Colonic mucosa (tissue), 4 donors: ENCODE results near the gene CUX1. TPM values are rescaled to one million over a fixed set of nuclear protein-coding genes. Genes with fewer than 3 reads are reported as not detected.

ENCODE experiments used
- DNase-seq: peaks from one replicate; pipeline ENCODE4 v3.0.0-alpha.2; 2020
- H3K27ac ChIP-seq: fragments of 200-600 bp; one replicate; pipeline ENCODE4 v1.8.0; 2021
- H3K27me3 ChIP-seq: fragments of 200-600 bp; one replicate; pipeline ENCODE4 v1.8.0; 2021
- H3K36me3 ChIP-seq: fragments of 200-600 bp; one replicate; pipeline ENCODE4 v1.8.0; 2021
- H3K4me1 ChIP-seq: fragments of 200-600 bp; one replicate; pipeline ENCODE4 v1.8.0; 2021; ENCODE audit warnings: mild to moderate bottlenecking
- H3K4me3 ChIP-seq: fragments of 200-600 bp; one replicate; pipeline ENCODE4 v1.8.0; 2021
- H3K9ac ChIP-seq, 2 donors: one replicate each; pipeline ENCODE4 v1.7.0; 2013; ENCODE audit warnings: control low read depth in 2 of 2, low read depth in 2 of 2, low read length in 2 of 2
- H3K9me3 ChIP-seq: fragments of 200-600 bp; one replicate; pipeline ENCODE4 v1.8.0; 2021
- intact Hi-C: fragments of 100-400 bp; cut with DNase I; formaldehyde crosslinking; loops from one replicate; pipeline ENCODE4 v1.14.1; 2022
- total RNA-seq, 2 donors: library from RNA; stranded (reverse); fragmentation: NEBNext Ultra II Directional in 1 of 2; extraction: Animal tissue kit (Norgen Biotek cat#: 25700) in 1 of 2; gene quantifications; one replicate each; pipeline ENCODE4 v1.2.1, GENCODE V29; 2021
- TF ChIP-seq, protein P1 (sequence below): fragments of 200-600 bp; IDR thresholded peaks from one replicate; pipeline ENCODE4 v1.8.0; 2022; ENCODE audit warnings: antibody characterized with exemption, mild to moderate bottlenecking
- donor health status: healthy.
- donor health status: DM: no; HTN: no; CAD: no.
- donor health status: DM: no; HTN: no; CAD: no.

Gene CUX1
- total RNA-seq, 2 donors from 2014 or later, result 68.5 to 97.5 TPM

DNA sequence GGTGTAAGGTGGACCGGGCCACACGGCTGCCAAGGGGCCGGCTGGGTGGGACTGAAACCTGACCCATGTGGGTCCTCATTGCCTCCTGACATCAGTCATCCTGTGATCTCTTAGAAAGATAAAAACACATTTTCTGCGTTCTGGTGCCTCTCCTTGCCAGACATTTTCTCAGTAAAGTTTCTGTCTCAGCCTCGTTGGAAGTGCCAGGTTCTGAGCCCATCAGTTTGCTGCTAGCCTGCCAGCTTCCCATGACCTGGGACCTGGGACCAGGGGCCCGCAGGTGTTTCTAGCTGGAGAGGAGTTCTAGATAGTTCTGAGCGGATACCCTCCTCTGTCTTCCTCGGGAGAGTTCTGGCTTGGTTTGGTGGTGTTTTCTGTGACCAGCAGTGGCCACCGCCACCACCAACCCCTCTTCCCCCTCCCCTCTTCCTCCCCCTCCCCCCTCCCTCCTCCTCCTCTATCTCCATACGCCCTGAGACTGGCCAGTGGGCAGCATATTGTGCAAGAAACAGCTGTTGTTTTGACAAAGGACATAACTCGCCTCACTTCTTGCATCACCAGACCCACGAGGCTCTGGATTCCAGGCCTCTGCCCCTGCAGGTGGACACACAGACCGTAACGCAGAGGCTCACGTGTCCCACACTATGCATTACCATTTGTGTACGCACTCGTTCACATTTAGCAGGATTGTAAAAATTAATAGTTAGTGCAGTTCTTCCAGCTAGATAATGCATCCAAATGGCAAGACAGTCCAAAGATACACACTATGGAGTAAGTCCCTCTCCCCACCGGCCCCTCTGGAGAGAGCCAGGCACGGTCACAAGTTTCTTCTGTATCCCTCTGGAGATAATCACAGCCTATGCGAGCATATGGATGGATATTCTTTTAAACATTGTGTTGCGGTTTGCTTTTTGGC lies 94.6 kb downstream of the CUX1 start:
- no peaks in the 10 kb centered on the region for H3K4me1 ChIP-seq
- no peaks in the 10 kb centered on the region for H3K27me3 ChIP-seq
- intact Hi-C loops, result no loop called here
- H3K36me3 ChIP-seq, result no peaks in the 10 kb centered on the region
- H3K4me3 ChIP-seq, result no peak overlapping the region
- DNase-seq, result peak; percentile 29
- peak overlapping the region; percentile 29 for H3K27ac ChIP-seq
- H3K9ac ChIP-seq, result no peak overlapping the region
- H3K9me3 ChIP-seq, result no peaks in the 10 kb centered on the region
- TF ChIP-seq, protein P1, sequence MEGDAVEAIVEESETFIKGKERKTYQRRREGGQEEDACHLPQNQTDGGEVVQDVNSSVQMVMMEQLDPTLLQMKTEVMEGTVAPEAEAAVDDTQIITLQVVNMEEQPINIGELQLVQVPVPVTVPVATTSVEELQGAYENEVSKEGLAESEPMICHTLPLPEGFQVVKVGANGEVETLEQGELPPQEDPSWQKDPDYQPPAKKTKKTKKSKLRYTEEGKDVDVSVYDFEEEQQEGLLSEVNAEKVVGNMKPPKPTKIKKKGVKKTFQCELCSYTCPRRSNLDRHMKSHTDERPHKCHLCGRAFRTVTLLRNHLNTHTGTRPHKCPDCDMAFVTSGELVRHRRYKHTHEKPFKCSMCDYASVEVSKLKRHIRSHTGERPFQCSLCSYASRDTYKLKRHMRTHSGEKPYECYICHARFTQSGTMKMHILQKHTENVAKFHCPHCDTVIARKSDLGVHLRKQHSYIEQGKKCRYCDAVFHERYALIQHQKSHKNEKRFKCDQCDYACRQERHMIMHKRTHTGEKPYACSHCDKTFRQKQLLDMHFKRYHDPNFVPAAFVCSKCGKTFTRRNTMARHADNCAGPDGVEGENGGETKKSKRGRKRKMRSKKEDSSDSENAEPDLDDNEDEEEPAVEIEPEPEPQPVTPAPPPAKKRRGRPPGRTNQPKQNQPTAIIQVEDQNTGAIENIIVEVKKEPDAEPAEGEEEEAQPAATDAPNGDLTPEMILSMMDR, result no peak

DNA sequence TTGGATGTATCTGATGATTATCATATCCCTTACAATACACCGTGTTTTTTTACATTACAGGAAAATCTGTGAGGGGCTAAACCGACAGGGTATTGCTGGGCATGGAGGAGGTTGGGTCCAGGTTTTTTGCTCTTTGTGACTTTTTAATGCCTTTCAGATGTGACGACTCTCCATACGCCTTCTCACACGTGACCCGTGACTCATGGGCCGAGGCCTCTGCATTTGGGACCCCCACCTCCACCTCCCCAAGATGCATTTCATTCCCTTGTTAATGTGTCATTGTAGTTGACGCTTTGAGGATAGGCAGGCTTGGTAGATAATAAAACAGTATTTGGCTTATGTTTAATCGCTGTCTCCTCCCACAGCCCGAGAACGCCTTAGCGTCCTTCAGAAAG lies 95.3 kb downstream of the CUX1 start:
- Histone ChIP-seq H3K27me3 (no peaks in the 10 kb centered on the region), H3K9ac (no peak overlapping the region), H3K9me3 (no peaks in the 10 kb centered on the region), H3K4me1 (no peaks in the 10 kb centered on the region), H3K27ac (no peak overlapping the region), H3K36me3 (no peaks in the 10 kb centered on the region), H3K4me3 (no peak overlapping the region)
- TF ChIP-seq, protein P1, result no peak
- DNase-seq, result no peak
- intact Hi-C loops, result no loop called here

DNA sequence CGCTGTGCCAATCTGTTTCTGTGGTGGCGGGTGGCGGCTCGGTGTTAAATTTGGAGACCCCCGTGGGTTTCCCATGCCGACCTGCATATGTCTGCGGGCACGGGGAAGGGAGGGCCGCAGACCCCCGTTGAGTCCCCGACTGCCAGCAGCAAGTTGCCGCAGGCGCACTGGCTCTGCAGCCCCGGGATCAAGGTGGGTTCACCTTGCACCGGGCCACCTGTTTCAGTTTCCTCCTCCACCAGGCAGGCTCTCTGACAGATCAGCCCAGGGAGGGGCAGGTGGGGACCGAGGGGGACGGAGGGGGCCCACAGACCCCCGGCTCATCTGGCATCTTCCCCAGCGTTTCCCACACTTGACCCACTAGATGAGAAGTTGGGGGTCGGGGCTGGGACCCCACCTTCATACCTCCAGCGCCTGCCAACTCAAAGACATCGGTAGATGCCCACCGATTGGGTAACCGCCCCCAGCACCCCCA lies 95.9 kb downstream of the CUX1 start:
- Histone ChIP-seq H3K9ac (no peak overlapping the region), H3K4me3 (no peak overlapping the region), H3K36me3 (no peaks in the 10 kb centered on the region), H3K9me3 (no peaks in the 10 kb centered on the region), H3K27me3 (no peaks in the 10 kb centered on the region), H3K27ac (no peak overlapping the region), H3K4me1 (no peaks in the 10 kb centered on the region)
- intact Hi-C loops, result no loop called here
- TF ChIP-seq, protein P1, result no peak
- no peak for DNase-seq

DNA sequence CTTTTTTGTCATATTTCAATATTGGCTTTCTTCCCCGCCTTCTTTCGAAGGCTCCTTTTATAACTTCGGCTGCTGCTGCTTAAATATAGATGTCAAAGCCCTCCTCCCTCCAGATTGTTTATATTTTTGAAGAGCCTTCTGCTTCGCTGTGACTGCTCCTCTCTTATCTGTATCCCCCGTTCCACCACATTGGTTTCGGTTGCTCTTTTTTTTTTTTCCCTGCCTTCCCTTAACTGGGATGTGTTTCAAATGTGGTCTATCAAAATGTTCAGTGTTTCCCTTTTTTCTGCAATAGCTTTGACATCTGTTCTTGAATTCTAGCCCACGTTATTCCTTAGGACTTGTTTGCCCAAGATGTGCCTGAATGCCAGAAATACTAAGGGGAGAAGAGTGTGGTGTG lies 96.4 kb downstream of the CUX1 start:
- no peak overlapping the region for H3K9ac ChIP-seq
- H3K27me3 ChIP-seq, result no peaks in the 10 kb centered on the region
- H3K4me1 ChIP-seq, result no peaks in the 10 kb centered on the region
- no peaks in the 10 kb centered on the region for H3K9me3 ChIP-seq
- no peak for DNase-seq
- intact Hi-C loops, result no loop called here
- no peak overlapping the region for H3K27ac ChIP-seq
- H3K4me3 ChIP-seq, result no peak overlapping the region
- no peaks in the 10 kb centered on the region for H3K36me3 ChIP-seq
- TF ChIP-seq, protein P1, result no peak

DNA sequence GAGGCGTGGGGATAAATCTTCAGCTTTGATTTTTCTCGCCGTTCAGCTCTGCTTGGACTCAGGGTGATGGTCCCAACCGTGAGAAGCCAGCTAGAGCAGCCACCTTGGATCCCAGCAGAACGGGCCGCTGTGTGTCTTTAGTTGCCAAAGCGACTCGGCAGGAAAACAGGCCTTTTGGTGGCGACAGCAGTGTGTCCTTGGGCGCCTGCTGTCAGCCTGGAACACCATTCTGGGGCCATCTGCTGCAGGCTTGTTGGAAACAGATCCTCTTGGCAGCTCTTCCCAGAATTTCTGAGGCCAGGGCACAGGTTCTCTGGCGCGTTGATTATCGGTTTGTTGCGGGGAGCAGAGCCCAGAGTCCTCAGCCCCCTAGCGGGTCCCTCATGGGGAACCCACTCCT lies 97.6 kb downstream of the CUX1 start:
- TF ChIP-seq, protein P1, result no peak
- H3K27ac ChIP-seq, result no peak overlapping the region
- H3K9me3 ChIP-seq, result no peaks in the 10 kb centered on the region
- H3K4me3 ChIP-seq, result no peak overlapping the region
- H3K36me3 ChIP-seq, result no peaks in the 10 kb centered on the region
- no peak for DNase-seq
- H3K9ac ChIP-seq, result no peak overlapping the region
- no peaks in the 10 kb centered on the region for H3K27me3 ChIP-seq
- no peaks in the 10 kb centered on the region for H3K4me1 ChIP-seq
- intact Hi-C loops, result no loop called here
